ENCODE results near the gene CFAP141.
"Not testable (repeated sequence)": the region's sequence is repeated elsewhere in the genome, so short reads cannot be mapped to it uniquely, and the experiment has no call there.

CFAP141 gene

DNA sequence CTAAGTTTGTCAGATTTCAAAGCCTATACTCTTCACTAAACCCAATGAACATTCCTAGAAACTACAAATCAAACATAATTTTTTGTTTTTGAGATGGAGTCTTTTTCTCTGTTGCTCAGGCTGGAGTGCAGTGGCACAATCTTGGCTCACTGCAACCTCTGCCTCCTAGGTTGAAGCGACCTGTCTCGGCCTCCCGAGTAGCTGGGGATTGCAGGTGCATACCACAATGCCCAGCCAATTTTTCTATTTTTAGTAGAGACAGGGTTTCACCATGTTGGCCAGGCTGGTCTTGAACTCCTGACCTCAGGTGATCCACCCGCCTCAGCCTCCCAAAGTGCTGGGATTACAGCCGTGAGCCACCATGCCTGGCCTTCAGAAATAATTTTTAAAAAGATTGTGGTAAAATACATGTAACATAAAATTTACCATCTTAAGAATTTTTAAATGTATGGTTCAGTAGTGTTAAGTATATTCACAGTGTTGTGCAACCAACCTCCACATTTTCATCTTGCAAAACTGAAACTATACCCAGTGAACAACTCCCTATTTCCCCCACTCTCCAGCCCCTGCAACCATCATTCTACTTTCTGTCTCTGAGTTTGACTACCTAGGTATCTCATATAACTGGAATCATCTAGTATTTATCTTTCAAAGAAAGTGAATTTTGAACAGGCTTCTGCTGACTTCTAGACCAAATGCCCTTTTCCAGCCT is 2.7 kb upstream of the CFAP141 start:
- no peak for DNase-seq (ENCODE audit: low read depth in 2 of 2)

DNA sequence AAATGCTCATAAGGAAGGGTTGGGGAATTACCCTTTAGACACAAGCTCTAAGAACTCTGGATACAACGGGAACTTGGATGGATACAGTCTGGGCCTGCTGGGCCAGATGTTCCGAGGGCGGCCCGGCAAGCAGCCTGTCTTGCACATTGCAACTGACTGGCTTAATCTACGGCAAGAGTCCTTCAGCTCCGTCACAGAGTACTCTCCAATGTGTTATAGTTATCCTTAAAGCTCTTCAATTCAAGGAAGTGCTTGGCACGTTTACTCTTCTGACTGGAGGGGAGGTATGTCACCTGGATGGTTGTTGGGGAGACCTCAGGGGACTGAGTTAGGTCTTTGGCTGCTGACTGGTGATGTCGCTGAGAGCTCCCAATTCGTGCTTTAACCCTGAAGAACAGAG is 1.1 kb upstream of the CFAP141 start:
- no peak for DNase-seq (ENCODE audit: low read depth in 2 of 2)

DNA sequence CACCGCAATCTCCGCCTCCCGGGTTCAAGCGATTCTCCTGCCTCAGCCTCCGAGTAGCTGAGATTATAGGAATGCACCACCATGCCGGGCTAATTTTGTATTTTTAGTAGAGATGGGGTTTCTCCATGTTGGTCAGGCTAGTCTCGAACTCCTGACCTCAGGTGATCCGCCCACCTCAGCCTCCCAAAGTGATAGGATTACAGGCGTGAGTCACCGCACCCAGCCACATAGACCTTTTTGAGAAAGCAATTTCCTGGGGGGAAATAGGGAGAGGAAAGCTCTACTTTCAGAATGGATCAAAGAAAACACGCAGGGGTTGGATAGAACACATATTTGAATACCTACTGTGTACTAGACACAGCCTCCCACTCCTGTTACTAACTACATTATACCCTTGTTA is 355 bp downstream of the CFAP141 start:
- DNase-seq (ENCODE audit: low read depth in 2 of 2), result not testable (repeated sequence)

DNA sequence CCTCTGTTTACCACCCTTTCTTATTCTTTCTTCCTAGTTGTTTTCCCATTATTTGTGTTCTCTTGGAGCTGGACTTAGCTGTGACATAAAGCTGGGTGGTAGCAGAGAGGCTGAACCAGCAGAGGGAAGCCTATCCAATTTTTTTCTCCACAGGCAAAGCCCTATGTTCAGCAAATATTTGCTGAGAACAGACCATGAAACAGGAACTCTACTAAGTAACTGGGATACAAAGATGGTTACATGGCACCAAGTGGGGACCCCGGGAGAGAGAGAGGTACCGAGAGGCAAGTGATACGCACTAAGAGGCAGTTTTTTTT is 6.6 kb downstream of the CFAP141 start:
- DNase-seq (ENCODE audit: low read depth in 2 of 2), result no peak

DNA sequence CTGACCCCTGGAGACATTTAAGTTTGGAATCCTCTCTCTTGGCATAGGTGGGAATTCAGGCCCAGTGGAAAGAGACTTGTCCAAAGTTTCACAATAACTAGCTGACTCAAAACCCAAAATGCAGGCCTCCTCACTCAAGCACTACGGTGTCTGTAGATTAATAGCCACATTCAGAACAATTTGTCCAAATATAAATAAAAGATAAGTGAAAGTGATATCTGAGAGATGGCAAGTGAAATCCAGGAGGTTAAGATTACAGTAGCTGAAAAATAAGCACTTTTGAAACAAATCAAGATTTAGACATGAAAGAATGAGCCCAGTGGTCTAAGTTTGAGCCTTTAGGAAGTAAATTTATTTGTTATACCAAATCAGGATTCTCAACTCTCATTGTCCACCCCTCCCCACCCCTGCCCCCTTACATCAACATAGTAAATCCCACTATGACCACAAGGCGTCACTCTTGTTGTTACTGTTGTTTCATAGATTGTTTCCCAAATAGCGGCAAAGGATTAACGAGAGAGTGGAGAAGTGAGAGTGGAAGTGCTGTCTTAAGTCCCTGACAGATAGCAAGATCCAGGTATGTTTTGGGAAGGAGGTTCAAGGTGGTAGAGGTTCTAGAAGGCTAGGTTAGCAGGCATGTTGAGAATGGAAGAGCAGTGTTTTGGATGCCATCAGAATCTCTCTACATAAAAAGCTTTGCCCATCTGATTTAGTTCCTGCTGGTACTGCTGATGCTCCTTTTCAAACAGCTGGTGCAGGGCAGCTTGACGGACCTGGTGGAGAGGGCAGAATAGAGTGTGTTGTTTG is 7.2 kb downstream of the CFAP141 start:
- DNase-seq (ENCODE audit: low read depth in 2 of 2), result peak in 1 of 2 experiments; percentile 29

DNA sequence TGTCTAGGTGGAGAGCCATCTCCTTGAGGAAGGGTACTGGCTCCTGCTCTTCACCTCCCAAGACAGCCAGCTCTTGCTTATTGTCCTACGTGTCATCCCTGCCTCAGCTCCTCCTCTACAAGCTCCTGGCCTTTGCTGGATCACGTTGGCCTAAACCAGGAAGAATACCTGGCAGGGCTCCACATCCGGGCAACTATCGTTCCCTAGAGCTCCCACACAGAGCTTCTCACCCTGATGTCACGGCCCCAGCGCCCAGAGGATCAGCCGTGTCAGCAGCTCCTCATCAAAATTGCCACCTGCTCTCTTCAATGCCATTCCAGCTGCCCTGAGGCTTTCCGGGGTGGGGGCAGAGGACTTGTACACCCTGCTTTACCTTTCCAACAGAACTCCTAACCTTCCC is 12.3 kb downstream of the CFAP141 start:
- no peak for DNase-seq (ENCODE audit: low read depth in 2 of 2)

DNA sequence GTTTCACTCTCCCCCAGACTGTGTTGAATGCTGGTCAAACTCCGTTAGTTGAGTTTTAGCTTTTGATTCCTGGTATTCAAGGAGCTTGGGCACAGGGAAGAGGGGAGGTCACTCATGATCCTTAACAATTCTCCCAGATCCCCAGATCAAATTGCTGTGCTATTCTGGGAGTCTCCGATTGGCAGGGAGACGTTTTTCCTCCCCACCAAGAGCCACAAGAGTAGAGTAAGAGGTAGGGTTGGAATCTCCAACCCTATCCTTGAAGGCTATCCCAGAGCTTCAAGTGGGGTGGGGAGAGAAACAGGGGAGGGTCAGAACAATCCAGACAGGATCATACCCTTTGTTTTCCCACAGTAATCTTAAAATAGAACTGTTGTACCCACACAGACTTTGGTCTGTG is 13.7 kb downstream of the CFAP141 start:
- no peak for DNase-seq (ENCODE audit: low read depth in 2 of 2)

DNA sequence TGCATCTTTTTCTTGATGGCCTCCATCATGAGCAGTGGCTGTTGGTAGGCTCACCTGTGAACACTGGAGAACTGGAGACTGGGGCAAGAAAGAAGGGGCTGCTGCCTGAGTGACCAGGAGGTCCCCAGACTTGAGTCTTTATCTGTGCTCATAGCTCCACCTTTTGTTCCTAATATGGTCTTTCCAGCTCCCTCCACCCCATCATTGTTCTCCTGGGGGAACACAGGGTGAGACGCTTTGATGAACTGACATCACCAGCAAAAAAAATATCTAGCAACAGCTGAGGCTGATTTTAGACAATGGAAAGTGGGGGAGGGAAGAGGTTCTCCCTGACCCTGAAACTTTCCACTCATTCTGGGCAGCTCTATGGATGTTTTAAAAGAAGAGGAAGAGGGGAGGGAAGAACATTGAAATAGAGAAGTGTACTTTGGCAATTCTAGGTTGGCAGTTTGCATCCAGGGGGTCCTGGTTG is 14.1 kb downstream of the CFAP141 start, which contains the start of gene TPM3:
TSS of gene TPM3 (minus strand) at position 111 of the 472 bp plus-strand sequence. CDS start at position 29, 82 bp downstream.
- no peak for DNase-seq (ENCODE audit: low read depth in 2 of 2)

DNA sequence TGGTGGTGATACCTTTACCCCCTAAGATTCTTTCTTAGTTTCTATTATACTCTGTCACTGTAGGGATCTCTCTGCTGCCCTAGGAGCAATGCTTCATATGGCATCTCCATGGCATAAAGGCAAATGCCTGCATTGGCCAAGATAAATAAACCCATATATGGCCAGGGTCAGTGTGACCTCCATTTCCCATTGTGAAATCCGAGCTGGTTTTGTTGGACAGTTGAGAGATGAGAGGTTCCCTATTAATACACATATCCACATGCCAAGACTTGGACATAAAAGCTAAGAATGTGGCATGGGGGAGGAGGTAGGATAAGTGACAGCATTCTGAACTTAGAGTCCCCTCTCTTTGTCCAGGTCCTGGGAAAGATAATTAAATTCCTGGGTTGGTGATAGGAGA is 15.6 kb downstream of the CFAP141 start:
- DNase-seq (ENCODE audit: low read depth in 2 of 2), result no peak

DNA sequence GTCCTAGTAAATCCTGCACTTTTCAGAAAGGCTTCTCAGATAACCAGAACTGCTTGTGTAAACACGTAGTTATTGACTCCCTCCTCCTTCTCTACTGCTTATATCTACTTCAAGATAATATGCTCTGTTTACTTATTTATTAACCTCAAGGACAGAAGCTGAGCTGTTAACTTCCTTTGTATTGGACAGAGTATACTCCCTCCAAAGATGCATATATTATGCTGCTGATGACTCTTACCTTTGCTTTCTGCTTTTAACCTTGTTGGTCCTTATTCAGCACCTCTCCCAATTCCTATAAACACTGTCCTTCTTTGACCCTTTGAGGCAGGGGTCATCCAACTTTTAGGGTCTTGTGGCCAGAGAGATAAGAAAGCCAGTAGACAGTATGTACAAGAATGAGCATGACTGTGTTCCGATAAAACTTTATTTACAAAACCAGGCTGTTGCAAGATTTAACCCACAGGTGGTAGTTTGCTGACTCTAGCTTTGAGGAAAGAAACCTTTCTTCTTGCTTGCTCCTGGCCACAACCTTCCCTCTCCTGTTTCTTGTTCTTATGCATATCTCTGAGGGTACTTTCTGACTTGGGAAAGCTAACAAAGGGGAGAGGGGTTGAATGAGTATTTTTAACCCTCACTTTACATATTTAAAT is 19.2 kb downstream of the CFAP141 start:
- DNase-seq (ENCODE audit: low read depth in 2 of 2), result no peak

DNA sequence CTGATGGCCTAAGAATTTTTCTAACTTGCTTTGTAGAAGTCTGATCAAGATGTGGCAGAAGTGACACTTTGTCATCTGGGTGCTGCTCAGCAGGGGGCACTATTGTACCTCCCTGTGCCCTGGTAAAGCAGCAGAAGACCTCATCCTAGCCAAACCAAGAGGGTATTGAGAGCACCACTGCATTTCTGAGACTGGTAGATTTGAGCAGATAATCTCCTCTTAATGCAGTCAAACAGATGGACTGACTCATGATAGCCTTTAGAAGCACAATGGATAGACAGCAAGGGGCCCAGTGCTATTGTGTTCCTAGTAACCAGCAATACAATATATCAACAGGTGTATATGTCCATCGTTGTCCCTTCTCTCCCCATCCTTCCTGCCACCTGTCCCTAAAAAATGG is 20.0 kb downstream of the CFAP141 start:
- DNase-seq (ENCODE audit: low read depth in 2 of 2), result no peak

DNA sequence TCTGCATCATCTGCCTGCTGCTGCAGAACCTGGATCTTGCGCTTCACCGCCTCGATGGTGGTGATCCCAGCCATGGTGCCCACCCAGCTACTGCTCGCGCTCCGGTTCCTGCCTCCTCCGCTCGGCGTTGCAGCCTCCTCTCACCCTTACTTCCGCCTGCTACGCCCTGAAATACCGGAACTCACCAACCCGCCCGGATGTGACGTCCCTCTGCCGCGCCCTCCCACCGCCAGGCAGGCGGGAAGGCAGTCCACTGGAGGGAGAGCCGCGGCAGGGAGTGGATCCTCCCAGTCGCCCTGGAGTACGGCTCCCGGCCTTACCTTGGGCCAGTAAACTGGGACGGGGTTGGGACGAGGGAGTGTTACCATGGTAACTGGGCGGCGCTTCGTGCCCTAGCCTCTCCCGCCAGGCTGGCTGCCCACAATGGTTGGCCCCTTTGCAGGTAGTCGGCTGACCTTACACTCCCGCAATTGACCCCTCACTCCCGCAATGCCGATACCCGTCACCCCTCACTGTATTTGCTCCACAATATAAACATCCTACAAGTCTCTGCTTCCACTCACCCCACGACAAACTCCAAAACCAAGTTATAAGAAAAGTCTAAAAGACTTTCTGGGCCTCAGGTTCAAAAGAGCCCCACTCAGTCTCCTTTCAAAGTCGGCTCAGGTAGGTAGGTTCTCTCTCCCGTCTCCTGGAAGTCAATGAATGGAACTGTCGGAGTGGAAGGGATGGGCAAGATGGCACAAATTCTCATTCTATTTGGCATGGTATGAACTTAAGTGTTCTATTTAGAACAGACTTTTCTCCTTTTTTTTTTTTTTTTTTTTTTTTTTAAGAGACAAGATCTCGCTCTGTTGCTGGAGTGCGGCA is 22.9 kb downstream of the CFAP141 start:
- DNase-seq (ENCODE audit: low read depth in 2 of 2), result peak; percentile 77 to 79

DNA sequence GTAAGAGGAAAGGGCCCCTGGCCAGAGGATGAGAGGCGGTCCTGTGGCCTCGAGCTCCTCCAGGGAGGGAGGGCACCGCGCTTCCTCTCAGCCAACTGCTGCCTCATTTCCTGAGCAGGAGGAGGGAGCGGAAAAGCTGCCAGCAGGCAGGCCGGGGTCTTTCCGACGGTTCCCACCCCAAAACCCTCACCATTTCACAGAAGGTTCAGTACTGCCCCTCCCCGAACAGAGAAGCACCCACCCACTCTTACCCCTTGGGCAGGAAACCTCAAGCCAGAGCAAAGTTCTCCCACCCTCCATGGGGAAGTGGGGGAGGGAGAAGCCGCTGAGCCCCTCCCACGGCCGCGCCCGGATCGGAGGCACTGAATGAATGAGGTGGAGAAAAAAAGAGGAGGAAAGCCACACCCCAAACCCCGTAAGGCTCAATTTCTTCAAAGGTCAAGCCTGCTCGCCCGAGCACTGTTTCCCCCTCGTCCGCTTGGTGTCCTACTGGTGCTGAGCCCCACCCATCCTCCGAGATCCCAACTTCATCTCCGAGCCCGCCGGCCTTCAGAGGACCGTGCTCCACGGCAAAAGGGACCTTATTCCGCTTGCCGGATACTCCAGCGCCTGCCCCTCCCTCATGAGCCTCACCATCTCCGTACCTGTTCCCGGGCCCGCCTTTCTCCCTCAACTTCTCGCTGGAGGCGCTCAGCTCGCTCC is 23.6 kb downstream of the CFAP141 start:
- DNase-seq (ENCODE audit: low read depth in 2 of 2), result no peak

DNA sequence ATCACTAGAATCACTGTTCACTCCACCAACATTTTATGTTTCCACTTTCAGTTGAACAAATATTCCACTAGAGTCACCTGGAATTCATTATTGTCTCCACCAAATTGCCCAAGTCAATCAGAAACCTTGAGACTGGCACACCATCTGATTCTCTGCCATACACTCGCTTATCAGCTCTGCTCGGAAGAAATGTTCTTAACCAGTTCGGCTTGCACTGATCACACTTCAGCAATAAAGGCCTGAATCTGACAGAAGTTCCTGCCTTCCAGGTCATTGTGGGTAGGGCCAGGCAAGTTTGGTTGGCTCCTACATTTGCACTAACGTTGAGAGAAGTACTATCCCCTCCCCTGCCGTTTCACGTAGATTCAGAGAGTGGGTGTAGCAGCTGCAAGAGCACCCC is 24.2 kb downstream of the CFAP141 start:
- no peak for DNase-seq (ENCODE audit: low read depth in 2 of 2)

DNA sequence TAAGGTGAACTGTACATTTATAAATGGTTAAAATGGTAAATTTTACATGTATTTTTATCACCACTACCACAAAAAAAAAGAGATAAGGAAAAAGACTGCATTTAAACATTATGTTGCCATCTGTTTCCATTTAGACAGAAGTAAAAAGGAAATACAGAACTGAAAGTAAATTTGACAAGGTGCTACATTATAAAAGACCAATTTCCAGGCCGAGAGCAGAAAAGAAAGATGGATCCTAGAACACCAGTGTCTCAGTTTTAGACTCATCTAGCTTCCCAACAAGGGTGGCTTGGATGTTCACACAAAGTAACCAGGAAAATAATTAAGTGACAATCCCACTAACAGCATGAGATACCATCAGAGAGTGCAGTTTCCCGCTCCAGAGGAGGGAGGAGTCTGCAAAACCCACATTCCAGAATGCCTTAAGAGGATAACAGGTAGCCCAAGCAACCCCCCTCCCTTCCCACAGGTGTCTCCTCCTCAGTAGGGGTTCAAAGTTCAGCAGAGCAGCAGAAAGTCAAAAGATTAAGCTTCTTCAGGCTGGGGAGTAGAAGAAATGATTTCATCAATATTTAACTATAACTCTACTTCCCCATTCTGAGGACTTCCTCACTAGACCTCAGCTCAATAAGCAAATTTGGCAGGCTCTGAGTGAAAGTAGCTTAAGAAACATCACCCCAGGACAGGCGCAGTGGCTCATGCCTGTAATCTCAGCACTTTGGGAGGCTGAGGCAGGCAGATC is 26.0 kb downstream of the CFAP141 start:
- DNase-seq (ENCODE audit: low read depth in 2 of 2), result no peak

DNA sequence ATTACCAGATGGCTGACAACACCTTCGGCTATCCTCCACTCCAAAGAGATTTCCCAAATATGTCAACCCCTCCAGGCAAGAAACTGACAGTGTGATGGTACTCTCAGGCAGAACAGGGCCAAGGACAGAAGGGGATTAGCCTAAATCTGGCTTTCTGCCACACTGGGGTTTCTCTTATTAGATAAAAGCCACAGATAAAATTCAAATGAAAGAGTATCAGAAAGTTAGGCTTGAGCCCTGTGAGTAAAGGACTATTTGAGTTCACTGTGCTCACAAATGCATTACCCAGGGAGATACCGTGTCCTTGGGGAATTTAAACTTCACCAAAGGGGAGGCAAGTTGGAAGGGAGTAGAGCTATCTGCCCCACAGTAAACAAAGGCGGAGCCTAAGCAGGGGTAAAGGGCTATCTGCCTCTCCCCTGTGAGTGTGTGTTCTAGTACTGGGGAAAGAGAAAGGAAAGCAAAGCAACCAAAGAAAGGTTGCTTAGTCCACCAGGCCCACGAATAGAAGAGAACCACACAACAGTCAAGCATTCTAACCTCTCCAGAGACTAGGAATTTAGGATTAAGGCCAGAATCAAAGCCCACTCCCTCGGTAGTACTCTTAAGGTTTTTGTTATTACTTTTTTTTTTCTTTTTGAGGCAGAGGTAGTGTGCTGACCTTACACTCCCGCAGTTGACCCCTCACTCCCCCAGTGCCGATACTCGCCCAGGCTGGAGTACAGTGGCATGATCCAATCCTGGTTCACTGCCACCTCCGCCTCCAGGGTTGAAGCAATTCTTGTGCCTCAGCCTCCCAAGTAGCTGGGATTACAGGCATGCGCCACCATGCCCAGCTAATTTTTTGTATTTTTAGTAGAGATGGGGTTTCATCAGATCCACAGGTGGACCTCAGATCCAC is 27.0 kb downstream of the CFAP141 start:
- no peak for DNase-seq (ENCODE audit: low read depth in 2 of 2)

DNA sequence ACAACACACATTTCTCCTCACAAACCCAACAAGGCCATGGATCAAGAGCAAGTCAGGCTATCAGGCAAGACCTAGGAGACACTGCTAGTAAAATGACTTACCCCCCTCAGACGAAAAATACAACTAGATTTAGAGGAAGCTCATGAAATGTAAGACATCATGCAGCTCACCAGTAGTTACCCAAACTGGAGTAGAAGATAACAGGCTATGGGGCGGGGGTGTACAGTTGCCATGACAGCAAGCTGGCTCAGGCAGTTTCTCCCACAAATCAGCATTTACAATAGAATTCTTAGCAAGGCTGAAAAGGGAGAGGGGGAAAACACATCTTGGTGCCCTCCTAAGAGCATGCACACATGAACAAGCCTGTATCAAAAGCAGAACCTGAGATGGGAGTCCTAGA is 28.1 kb downstream of the CFAP141 start:
- no peak for DNase-seq (ENCODE audit: low read depth in 2 of 2)

DNA sequence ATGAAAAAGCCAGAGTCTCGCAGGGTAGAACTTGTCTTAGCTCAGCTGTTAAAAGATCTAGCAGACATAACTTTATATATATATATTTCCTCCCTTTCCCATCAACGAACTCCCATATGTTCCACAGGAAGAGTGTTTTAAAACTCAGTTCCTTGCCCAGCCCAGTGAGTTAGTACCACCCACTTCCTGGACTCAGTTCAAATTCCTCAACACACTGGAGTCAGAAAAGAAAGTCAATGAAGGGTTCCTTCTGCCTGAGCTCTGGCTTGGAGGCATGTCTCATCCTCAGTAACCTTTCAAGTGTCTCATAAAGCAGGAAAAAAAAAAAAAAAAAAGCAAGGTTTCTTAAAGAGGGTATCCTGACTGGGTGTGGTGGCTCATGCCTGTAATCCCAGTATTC is 29.8 kb downstream of the CFAP141 start:
- peak; percentile 35 to 40 for DNase-seq (ENCODE audit: low read depth in 2 of 2)

DNA sequence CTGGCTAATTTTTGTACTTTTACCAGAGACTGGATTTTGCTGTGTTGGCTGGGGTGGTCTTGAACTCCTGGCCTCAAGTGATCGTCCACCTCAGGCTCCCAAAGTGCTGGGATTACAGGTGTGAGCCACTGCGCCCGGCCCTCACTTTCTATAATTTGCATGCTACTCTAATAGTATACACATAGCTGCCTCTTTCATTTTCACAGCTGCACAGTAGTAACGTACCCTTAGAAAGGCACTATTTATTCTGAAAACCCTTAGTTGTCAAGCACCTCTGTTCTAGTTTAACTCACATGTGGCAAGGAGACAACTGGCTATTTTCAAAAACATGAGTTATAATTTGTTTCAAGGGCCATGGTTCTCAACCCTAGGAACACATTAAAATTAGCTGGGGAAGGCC is 31.5 kb downstream of the CFAP141 start:
- no peak for DNase-seq (ENCODE audit: low read depth in 2 of 2)
